Tibial nerve (tissue), 3 donors: ENCODE results near the gene LCLAT1.

Experiments used
- EP300 ChIP-seq, 2 donors: sonication (generic); formaldehyde crosslinking; IDR thresholded peaks; one replicate each; pipeline ENCODE4 v1.6.1; 2017; ENCODE audit warnings: antibody characterized with exemption in 2 of 2, mild to moderate bottlenecking in 1 of 2
- POLR2A ChIP-seq, 2 donors: fragments of 450-650 bp; IDR thresholded peaks; one replicate each; pipeline ENCODE4 v1.6.1; 2017; ENCODE audit warnings: antibody characterized with exemption in 2 of 2, mild to moderate bottlenecking in 2 of 2, moderate library complexity in 2 of 2

GRCh38 chr2:30412047-30412683 is 34.9 kb upstream of the LCLAT1 start:
- TF ChIP-seq EP300 (IDR thresholded peaks at IDR 0.05) (no peak), POLR2A (IDR thresholded peaks at IDR 0.05) (no peak)
